GM18861 (cell line): Measurements from ENCODE around the gene LMNTD1.

Source experiments
- ATAC-seq: cut with Tn5 transposase; IDR thresholded peaks from one replicate; pipeline ENCODE4 v1.9.1; 2021; ENCODE audit not compliant: unreplicated experiment

The LMNTD1 gene

DNA sequence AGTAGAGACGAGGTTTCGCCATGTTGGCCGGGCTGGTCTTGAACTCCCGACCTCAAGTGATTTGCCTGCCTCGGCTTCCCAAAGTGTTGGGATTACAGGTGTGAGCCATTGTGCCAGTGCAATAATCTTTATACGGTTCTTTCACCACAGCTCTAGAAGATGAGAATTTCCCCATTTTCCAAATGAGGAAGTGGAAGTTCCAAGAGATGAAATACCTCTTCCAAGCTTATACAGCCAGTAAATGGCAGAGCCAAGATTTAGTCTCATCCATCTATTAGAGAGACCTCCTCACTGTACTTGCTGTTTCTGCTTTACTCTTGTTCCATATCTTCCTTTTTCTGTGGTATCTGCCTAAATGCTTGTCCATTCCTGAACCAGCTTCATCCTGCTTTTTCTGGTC, 3.1 kb upstream of the LMNTD1 start:
- ATAC-seq: no peak

DNA sequence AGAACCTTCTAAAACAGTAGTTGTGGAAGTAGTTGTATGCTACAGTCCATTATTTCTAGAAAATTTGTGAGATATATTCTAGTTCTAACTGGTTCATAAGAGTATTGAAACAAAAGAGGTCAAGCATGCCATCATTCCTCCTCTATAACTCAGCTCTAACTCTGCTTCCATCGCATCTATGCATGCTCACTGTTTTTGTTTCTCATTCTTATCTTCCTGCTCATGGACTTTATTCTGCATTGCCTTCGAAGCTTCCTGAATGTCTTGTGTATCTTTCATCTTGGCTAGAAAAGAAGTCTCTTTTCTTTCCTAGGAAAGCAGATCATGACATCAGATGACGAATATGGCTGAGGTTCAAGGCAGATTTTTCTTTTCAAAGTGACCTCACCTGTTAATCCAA, 402 bp downstream of the LMNTD1 start:
- ATAC-seq: no peak

GRCh38 chr12:25550186-25550585, 2.9 kb downstream of the LMNTD1 start:
- ATAC-seq: no peak

- ATAC-seq: no peak
Measured at GRCh38 chr12:25549120-25549519, 4.0 kb downstream of the LMNTD1 start.

- no peak for ATAC-seq
Measured at GRCh38 chr12:25546318-25546717, 6.8 kb downstream of the LMNTD1 start.

DNA sequence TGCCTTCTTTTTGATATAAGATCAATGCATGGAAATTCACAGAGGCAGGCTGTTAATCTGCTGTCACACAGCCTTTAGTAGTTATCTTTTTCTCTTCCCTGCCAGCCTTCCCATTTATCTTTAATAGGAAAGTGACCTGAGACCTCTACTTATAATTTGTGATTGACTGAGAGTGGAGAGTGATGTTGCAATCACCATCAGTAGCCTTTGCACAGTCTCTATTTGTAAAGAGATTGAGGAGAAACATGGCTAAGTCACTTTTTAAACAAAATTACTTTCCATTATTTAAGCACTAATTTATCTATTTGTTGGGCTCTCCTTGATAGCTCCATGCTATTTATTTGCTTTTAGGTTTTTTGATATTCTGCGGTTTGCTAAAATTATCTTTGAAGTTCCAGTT, 19.9 kb downstream of the LMNTD1 start:
- no peak for ATAC-seq

GRCh38 chr12:25531502-25532052, 21.5 kb downstream of the LMNTD1 start:
- ATAC-seq: no peak

GRCh38 chr12:25529738-25530137, 23.3 kb downstream of the LMNTD1 start:
- no peak for ATAC-seq

DNA sequence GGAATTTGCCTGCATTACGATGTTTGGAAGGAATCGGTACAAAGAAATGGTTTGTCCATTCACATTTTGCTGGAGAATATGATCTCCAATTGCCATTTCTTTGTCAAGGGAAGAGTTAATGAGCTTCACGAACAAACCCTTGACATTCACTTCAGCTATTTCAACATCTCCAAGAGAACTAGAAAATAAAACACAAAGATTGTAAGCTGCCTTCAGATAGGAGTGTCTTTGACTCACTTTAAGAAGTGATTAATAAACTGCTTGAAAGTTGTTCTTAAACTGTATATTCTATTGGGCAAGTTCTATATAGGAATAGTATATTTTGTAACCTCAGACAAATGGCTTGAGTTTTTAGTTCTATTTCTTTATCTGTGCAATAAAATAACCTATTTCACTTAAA, 26.3 kb downstream of the LMNTD1 start:
- ATAC-seq: no peak

- no peak for ATAC-seq
Measured at GRCh38 chr12:25524366-25524765, 28.7 kb downstream of the LMNTD1 start.

DNA sequence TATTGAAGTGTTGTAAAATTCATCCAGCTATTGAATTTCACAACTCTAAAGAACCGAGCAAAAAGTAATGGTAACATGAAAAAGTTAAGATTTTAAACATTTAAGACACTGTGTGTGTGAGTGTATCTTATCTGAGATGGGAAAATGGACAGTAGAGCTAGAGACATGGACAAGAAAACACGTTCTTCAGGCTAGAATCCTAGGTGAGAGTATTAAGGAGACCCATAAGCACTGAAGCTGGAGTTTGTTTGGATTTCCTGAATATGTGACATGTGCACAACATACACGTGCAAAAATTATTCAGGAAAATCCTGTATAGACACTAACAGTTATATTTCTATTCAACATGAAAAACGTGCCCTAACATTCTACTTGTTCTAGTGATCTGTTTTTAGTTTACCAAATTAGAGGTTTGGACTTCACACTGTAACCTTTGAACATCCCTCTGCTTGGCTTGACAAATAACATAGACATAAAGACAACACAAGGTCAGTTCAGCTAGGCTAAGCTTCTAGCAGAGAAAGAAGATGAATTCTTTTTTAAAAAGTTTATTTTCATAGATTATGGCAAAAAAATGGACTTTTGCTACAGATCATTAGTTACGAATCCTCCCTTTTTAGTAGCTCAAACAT, 31.3 kb downstream of the LMNTD1 start:
- no peak for ATAC-seq

- peak; percentile 98 for ATAC-seq
Measured at GRCh38 chr12:25518512-25518911, 34.6 kb downstream of the LMNTD1 start.

- ATAC-seq: no peak
Measured at GRCh38 chr12:25504744-25505143, 48.3 kb downstream of the LMNTD1 start.

GRCh38 chr12:25503666-25504065, 49.4 kb downstream of the LMNTD1 start:
- no peak for ATAC-seq

- no peak for ATAC-seq
Measured at GRCh38 chr12:25502596-25502995, 50.5 kb downstream of the LMNTD1 start.

DNA sequence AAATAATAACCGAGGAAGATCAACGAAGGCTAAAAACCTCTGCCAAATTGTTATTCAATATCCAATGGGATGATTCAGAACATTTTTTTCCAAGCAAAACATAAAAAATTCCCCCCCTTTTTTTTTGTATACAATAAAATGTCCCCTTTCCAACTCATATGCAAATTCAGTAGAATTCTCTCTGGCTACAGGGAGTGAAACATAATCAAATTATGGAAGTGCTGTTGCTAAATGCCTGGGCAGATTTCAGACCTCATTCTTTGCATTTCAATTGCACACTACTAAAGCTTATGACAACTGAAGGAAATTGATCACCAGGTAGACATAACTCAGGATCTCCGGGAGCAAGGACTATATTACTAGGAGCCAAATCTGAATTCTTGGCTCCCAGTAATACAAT, 51.0 kb downstream of the LMNTD1 start:
- no peak for ATAC-seq

- no peak for ATAC-seq
Measured at GRCh38 chr12:25501549-25501948, 51.5 kb downstream of the LMNTD1 start.

GRCh38 chr12:25500651-25501050, 52.4 kb downstream of the LMNTD1 start:
- ATAC-seq: no peak

DNA sequence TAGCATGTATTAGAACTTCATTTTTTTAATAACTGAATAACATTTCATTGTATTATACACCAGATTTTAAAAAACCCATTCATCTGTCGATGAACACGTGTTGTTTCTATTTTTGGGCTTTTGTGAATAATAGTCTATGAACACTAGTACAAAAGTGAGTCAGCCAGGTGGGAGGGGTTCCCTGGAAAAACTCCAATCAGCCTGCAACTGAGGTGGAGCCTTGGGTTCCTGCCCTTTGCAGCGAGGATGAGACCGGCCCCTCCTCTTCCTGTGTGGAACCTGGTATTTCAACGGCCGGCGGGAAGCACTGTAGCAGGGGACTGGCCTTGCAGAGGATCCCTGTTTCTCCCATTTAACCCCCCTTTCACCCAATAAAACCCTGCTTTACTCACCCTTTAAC, 56.1 kb downstream of the LMNTD1 start:
- ATAC-seq: no peak

- no peak for ATAC-seq
Measured at GRCh38 chr12:25496098-25496587, 56.9 kb downstream of the LMNTD1 start.

DNA sequence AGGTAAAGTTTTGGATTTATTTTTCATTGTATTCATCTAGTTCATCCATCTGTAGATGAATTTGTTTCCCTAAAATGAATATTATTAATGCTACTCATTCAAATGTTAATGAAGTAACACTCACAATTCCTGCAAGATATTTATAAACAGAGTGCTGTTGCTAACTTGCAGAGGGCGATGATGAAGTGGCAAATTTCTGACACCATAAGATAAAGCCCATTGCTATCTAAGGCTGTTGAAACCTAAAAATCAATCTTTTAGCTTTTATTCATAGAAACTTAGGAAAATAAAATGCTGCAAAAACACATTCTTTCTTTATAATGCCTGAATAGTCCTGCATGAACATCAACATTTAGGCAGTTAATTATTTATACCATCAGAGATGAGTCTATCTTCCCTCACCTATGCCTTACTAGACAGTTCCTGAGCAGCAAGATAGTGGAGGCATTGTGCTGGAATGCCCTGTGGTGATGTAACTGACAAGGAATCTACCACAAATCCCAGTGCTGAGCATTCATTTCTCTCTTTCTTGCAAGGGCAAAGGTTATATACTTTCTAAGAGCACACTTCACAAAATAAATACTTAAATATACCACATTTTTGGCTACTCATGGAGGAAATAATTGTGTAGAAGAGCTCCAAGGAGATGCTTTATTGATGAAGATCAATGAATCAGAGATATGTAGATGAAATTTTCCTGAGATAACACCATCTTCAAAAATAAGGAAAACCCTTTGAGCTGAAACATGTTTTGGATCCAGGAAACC, 57.6 kb downstream of the LMNTD1 start:
- ATAC-seq: no peak

DNA sequence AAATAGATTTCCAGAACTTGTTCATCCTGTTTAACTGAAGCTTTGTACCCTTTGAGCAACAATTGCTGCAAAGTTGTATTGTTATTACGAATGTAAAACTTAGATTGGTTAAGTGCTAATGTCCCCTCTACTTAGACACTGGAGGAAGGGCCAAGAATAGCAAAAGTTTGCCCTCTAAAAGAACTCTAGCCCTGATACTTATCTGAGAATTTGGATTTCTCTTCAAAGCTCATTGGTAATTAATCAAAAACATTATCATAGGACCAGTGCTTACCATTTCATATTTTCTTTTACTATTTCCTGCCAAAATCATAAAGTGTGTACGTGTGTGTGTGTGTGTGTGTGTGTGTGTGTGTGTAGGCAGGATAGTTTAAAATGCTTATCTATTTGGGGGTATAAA, 58.2 kb downstream of the LMNTD1 start:
- ATAC-seq: no peak
